Keratinocyte (primary cell): ENCODE results near the gene SPTLC2. TPM values are rescaled to one million over a fixed set of nuclear protein-coding genes. Genes with fewer than 3 reads are reported as not detected.

Experiments used
- DNase-seq: peaks from one replicate; pipeline ENCODE4 v3.0.0-alpha.2; 2011; ENCODE audit warnings: low read depth, missing footprints, low spot score
- FAIRE-seq: peaks from 2 replicates; lab custom pipeline; 2011; peaks lifted over from hg19 to GRCh38; lab: Jason Lieb, UNC
- H2AFZ ChIP-seq: 2 replicates; pipeline ENCODE4 v1.6.0; 2012; ENCODE audit warnings: low read length, control low read depth, inconsistent platforms; ENCODE audit not compliant: control insufficient read depth
- H3K27ac ChIP-seq: 2 replicates; pipeline ENCODE4 v1.5.1; 2011; ENCODE audit warnings: low read length; ENCODE audit not compliant: control insufficient read depth, insufficient read depth
- H3K27me3 ChIP-seq: 3 replicates; pipeline ENCODE4 v1.6.0; 2011; ENCODE audit warnings: low read length; ENCODE audit not compliant: control insufficient read depth, insufficient read depth; ENCODE audit errors: extremely low read depth
- H3K36me3 ChIP-seq, 2 experiments: 2 replicates in 1 of 2; 3 replicates in 1 of 2; pipeline ENCODE4 v1.5.1; 2011; ENCODE audit warnings: low read length in 2 of 2, mild to moderate bottlenecking in 1 of 2; ENCODE audit not compliant: control insufficient read depth in 2 of 2, insufficient read depth in 2 of 2; ENCODE audit errors: extremely low read depth in 1 of 2
- H3K4me1 ChIP-seq: 3 replicates; pipeline ENCODE4 v1.5.1; 2011; ENCODE audit warnings: low read length; ENCODE audit not compliant: control insufficient read depth, insufficient read depth; ENCODE audit errors: extremely low read depth
- H3K4me2 ChIP-seq: 3 replicates; pipeline ENCODE4 v1.6.0; 2011; ENCODE audit warnings: low read depth, low read length; ENCODE audit not compliant: control insufficient read depth, insufficient read depth; ENCODE audit errors: extremely low read depth
- H3K4me3 ChIP-seq, 3 experiments: fragments of 200-600 bp in 1 of 3; sonication (generic) in 1 of 3; 2 replicates in 2 of 3; 3 replicates in 1 of 3; pipeline ENCODE4 v1.5.1; 2011 to 2016; ENCODE audit warnings: low read length in 3 of 3, mild to moderate bottlenecking in 3 of 3, control low read depth in 2 of 3, inconsistent platforms in 1 of 3, low read depth in 1 of 3, mixed read lengths in 1 of 3, mixed run types in 1 of 3, moderate library complexity in 1 of 3; ENCODE audit not compliant: control insufficient read depth in 2 of 3, insufficient read depth in 2 of 3; ENCODE audit errors: extremely low read depth in 1 of 3
- H3K79me2 ChIP-seq: 2 replicates; pipeline ENCODE4 v1.6.0; 2012; ENCODE audit warnings: low read length; ENCODE audit not compliant: control insufficient read depth, insufficient read depth
- H3K9ac ChIP-seq: 3 replicates; pipeline ENCODE4 v1.6.0; 2011; ENCODE audit warnings: low read length; ENCODE audit not compliant: control insufficient read depth, insufficient read depth; ENCODE audit errors: extremely low read depth
- H3K9me1 ChIP-seq: 3 replicates; pipeline ENCODE4 v1.6.0; 2011; ENCODE audit warnings: low read length; ENCODE audit not compliant: control insufficient read depth, insufficient read depth; ENCODE audit errors: extremely low read depth
- H3K9me3 ChIP-seq: 2 replicates; pipeline ENCODE4 v1.5.1; 2012; ENCODE audit warnings: low read depth, low read length; ENCODE audit not compliant: control insufficient read depth
- H4K20me1 ChIP-seq: 3 replicates; pipeline ENCODE4 v1.6.0; 2011; ENCODE audit warnings: low read length; ENCODE audit not compliant: control insufficient read depth, insufficient read depth; ENCODE audit errors: extremely low read depth
- EZH2 ChIP-seq: IDR thresholded peaks from one replicate; pipeline ENCODE4 v1.6.1; 2012; ENCODE audit warnings: inconsistent platforms, mild to moderate bottlenecking, low read length, moderate library complexity
- dilution Hi-C: fragments of 300-500 bp; cut with MboI; formaldehyde crosslinking; loops from one replicate; pipeline ENCODE4 v1.7.0; 2020; ENCODE audit warnings: low sequenced_read_pairs; ENCODE audit not compliant: extremely low pct_ligation_motif_present
- polyA plus RNA-seq, 5 experiments: library from polyadenylated mRNA; depleted of rRNA in 3 of 5; stranded (reverse) in 3 of 5; stranded (forward) in 1 of 5; unstranded in 1 of 5; fragments of >200 nt; gene quantifications; 1 replicate in 1 of 5; 2 replicates in 3 of 5; 3 replicates in 1 of 5; pipeline versions ENCODE4 v1.2.1 to v1.2.3, GENCODE V29; 2011 to 2012; ENCODE audit warnings: missing spikeins in 2 of 5, low read depth in 1 of 5, low replicate concordance in 1 of 5
- TF ChIP-seq, protein P1 (sequence below), 3 experiments: IDR thresholded peaks in 1 of 3; conservative IDR thresholded peaks in 1 of 3; optimal IDR thresholded peaks in 1 of 3; 2 replicates in 2 of 3; 3 replicates in 1 of 3; pipeline versions ENCODE3 to v1.5.1; 2011; ENCODE audit warnings: low read length in 3 of 3, mild to moderate bottlenecking in 3 of 3, moderate library complexity in 2 of 3, control low read depth in 1 of 3, inconsistent platforms in 1 of 3; ENCODE audit not compliant: insufficient read depth in 2 of 3; ENCODE audit errors: extremely low read depth in 1 of 3

SPTLC2 gene
- polyA plus RNA-seq, 1 donor (not counting 4 experiments of a cell fraction or from before 2014, with no cell fraction given) = 46.8 TPM

DNA sequence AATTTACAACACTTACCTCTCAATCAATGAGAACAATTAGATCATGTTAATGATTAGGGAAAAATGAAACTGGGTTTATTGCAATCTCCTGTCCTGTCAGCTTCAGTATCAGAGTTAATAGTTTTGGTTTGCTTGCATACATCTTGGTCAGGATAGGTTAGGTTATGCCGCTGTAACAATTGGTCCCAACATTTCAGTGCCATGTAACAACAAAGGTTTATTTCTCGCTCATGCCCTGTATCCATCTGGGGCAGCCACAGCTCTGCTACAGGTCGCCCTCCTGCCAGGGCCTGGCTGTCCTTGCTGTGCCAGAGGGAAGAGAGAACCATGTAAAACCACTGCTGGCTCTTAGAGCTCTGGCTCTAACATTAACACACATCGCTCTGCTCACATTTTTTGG, 30.5 kb upstream of the SPTLC2 start:
- H3K9me1 ChIP-seq = no peaks in the 10 kb centered on the region
- no peak for TF ChIP-seq EZH2
- TF ChIP-seq, protein P1, sequence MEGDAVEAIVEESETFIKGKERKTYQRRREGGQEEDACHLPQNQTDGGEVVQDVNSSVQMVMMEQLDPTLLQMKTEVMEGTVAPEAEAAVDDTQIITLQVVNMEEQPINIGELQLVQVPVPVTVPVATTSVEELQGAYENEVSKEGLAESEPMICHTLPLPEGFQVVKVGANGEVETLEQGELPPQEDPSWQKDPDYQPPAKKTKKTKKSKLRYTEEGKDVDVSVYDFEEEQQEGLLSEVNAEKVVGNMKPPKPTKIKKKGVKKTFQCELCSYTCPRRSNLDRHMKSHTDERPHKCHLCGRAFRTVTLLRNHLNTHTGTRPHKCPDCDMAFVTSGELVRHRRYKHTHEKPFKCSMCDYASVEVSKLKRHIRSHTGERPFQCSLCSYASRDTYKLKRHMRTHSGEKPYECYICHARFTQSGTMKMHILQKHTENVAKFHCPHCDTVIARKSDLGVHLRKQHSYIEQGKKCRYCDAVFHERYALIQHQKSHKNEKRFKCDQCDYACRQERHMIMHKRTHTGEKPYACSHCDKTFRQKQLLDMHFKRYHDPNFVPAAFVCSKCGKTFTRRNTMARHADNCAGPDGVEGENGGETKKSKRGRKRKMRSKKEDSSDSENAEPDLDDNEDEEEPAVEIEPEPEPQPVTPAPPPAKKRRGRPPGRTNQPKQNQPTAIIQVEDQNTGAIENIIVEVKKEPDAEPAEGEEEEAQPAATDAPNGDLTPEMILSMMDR (optimal IDR thresholded peaks at IDR 0.05 in 1 of 3, IDR thresholded peaks at IDR 0.05 in 1 of 3, conservative IDR thresholded peaks at IDR 0.05 in 1 of 3; ENCODE audit: extremely low read depth in 1 of 3, insufficient read depth in 2 of 3, low read length in 3 of 3) = no peak

DNA sequence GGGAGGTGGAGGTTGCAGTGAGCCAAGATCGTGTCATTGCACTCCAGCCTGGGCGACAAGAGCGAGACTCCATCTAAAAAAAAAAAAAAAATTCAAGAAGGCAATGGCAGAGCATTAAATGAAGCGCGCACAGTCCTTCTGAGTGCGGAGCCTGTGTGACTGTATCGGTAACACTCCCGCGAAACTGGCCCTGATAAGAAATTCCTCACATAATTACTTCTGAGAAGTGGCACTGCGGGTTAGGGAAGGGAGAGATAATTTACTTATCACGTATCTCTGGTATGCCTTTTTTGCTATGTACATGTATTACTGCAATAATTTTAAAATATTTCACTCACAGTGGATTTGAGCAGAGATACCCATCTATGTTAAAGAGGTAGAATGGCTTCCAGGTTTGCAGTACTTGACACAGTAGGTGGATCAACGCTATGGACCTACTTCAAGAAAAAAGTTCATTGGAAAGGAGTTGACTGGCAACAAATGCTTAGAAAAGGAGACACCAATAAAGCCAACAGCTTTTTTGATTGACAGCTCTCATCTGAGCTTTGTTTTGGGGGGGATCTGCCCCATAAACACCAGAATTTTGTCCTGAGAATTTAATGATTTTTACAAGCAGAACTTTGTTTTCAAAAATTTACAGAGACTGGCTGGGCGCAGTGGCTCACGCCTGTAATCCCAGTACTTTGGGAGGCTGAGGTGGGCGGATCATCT, 29.2 kb upstream of the SPTLC2 start:
- Histone ChIP-seq H3K4me2 (no peak overlapping the region), H3K9me1 (no peaks in the 10 kb centered on the region), H3K36me3 (no peaks in the 10 kb centered on the region), H2AFZ (no peak overlapping the region), H3K9ac (no peak overlapping the region), H3K4me3 (no peak overlapping the region), H3K27ac (no peak overlapping the region), H3K79me2 (no peaks in the 10 kb centered on the region), H3K4me1 (peaks cover 6% of the 10 kb centered on the region), H3K27me3 (no peaks in the 10 kb centered on the region), H3K9me3 (no peaks in the 10 kb centered on the region), H4K20me1 (no peaks in the 10 kb centered on the region)
- FAIRE-seq = no peak
- dilution Hi-C loops = no loop called here
- no peak for DNase-seq
- TF ChIP-seq, protein P1 (optimal IDR thresholded peaks at IDR 0.05 in 1 of 3, IDR thresholded peaks at IDR 0.05 in 1 of 3, conservative IDR thresholded peaks at IDR 0.05 in 1 of 3; ENCODE audit: extremely low read depth in 1 of 3, insufficient read depth in 2 of 3, low read length in 3 of 3) = no peak
- no peak for TF ChIP-seq EZH2

More for the DNA sequence above, 30.5 kb upstream of the SPTLC2 start:
- Histone ChIP-seq H3K79me2 (no peaks in the 10 kb centered on the region), H3K27ac (no peak overlapping the region), H3K36me3 (no peaks in the 10 kb centered on the region), H3K27me3 (no peaks in the 10 kb centered on the region), H3K4me3 (no peak overlapping the region), H3K9ac (no peak overlapping the region), H4K20me1 (no peaks in the 10 kb centered on the region), H3K9me3 (no peaks in the 10 kb centered on the region), H3K4me2 (no peak overlapping the region), H2AFZ (no peak overlapping the region), H3K4me1 (peaks cover under 1% of the 10 kb centered on the region)
- FAIRE-seq (no peak), DNase-seq (no peak)
- dilution Hi-C loops = no loop called here
